HEK293 (cell line): ENCODE measurements around the gene PPBP.
A peak's percentile ranks its signal among the peaks of the same experiment; 100 is the strongest.

Experiments used
- CTCF ChIA-PET: fragments of 350-600 bp; formaldehyde crosslinking; extraction: SDS; loops from one replicate; lab custom pipeline; 2021; ENCODE audit warnings: antibody characterized with exemption; lab: Yijun Ruan, JAX
- POLR2A ChIA-PET: fragments of 300-600 bp; formaldehyde crosslinking; extraction: SDS; loops from one replicate; lab custom pipeline; 2020; ENCODE audit warnings: antibody characterized with exemption, inconsistent platforms; lab: Yijun Ruan, JAX
- H3K27ac ChIP-seq: fragments of 200-500 bp; sonication (Bioruptor generic); 2 replicates; pipeline ENCODE4 v1.5.1; 2014; ENCODE audit warnings: low read depth, low read length, control low read depth, inconsistent platforms; ENCODE audit errors: extremely low read depth
- H3K36me3 ChIP-seq, 2 experiments: fragments of 200-500 bp in 1 of 2; sonication (Bioruptor generic) in 1 of 2; 1 replicate in 1 of 2; 2 replicates in 1 of 2; pipeline ENCODE4 v1.5.1; 2014 to 2017; ENCODE audit warnings: inconsistent platforms in 2 of 2, low read length in 2 of 2; ENCODE audit not compliant: control insufficient read depth in 2 of 2, insufficient read depth in 1 of 2
- H3K4me1 ChIP-seq: fragments of 200-500 bp; sonication (Bioruptor generic); 2 replicates; pipeline ENCODE4 v1.5.1; 2014; ENCODE audit warnings: mild to moderate bottlenecking, low read length, inconsistent platforms; ENCODE audit not compliant: control insufficient read depth, insufficient read depth
- H3K4me3 ChIP-seq: 2 replicates; pipeline ENCODE4 v1.5.1; 2011; ENCODE audit warnings: low read depth, mild to moderate bottlenecking, control low read depth, low read length, moderate library complexity
- H3K9me3 ChIP-seq: fragments of 200-500 bp; sonication (Bioruptor generic); 2 replicates; pipeline ENCODE4 v1.5.1; 2014; ENCODE audit warnings: low read depth, low read length, inconsistent platforms; ENCODE audit not compliant: control insufficient read depth, insufficient read depth
- BCL11B ChIP-seq: fragments of 450-650 bp; formaldehyde crosslinking; IDR thresholded peaks from 2 replicates; pipeline ENCODE4 v1.5.1; 2016; ENCODE audit warnings: low read depth, missing biosample characterization, missing genetic modification characterization
- FEZF1 ChIP-seq: fragments of 450-650 bp; formaldehyde crosslinking; IDR thresholded peaks from 2 replicates; pipeline ENCODE4 v1.5.1; 2016; ENCODE audit warnings: missing biosample characterization, missing genetic modification characterization
- HOXA7 ChIP-seq: sonication (generic); formaldehyde crosslinking; IDR thresholded peaks from 2 replicates; pipeline ENCODE4 v1.8.1; 2022; ENCODE audit warnings: missing genetic modification reagents, borderline replicate concordance
- SETDB1 ChIP-seq: IDR thresholded peaks from one replicate; pipeline ENCODE4 v1.6.1; 2017; ENCODE audit warnings: mild to moderate bottlenecking, low read length, moderate library complexity, mixed read lengths; ENCODE audit not compliant: insufficient read length
- ZBTB8A ChIP-seq: fragments of 450-650 bp; formaldehyde crosslinking; IDR thresholded peaks from 2 replicates; pipeline ENCODE4 v1.5.1; 2016; ENCODE audit warnings: missing biosample characterization, missing genetic modification characterization
- ZEB2 ChIP-seq: fragments of 450-650 bp; formaldehyde crosslinking; IDR thresholded peaks from 2 replicates; pipeline ENCODE4 v1.5.1; 2016; ENCODE audit warnings: missing biosample characterization, missing genetic modification characterization
- ZNF10 ChIP-seq: fragments of 450-650 bp; formaldehyde crosslinking; IDR thresholded peaks from 2 replicates; pipeline ENCODE4 v1.5.1; 2017; ENCODE audit warnings: missing biosample characterization, missing genetic modification characterization
- ZNF341 ChIP-seq: fragments of 450-650 bp; formaldehyde crosslinking; IDR thresholded peaks from 2 replicates; pipeline ENCODE4; 2016; ENCODE audit warnings: low read depth, missing biosample characterization, missing genetic modification characterization
- ZNF350 ChIP-seq: fragments of 450-650 bp; formaldehyde crosslinking; IDR thresholded peaks from 2 replicates; pipeline ENCODE4 v1.5.0; 2017; ENCODE audit warnings: missing biosample characterization, mild to moderate bottlenecking, missing genetic modification characterization
- ZNF366 ChIP-seq: fragments of 450-650 bp; formaldehyde crosslinking; conservative IDR thresholded peaks from 2 replicates; pipeline ENCODE4 v1.5.1; 2016; ENCODE audit warnings: missing biosample characterization, missing genetic modification characterization
- ZNF391 ChIP-seq: fragments of 450-650 bp; formaldehyde crosslinking; IDR thresholded peaks from 2 replicates; pipeline ENCODE4 v1.5.1; 2016; ENCODE audit warnings: low read depth, missing biosample characterization, missing genetic modification characterization, borderline replicate concordance
- ZNF621 ChIP-seq: fragments of 450-650 bp; formaldehyde crosslinking; IDR thresholded peaks from 2 replicates; pipeline ENCODE4 v1.5.1; 2017; ENCODE audit warnings: missing biosample characterization, missing genetic modification characterization
- ZNF664 ChIP-seq: fragments of 450-650 bp; formaldehyde crosslinking; IDR thresholded peaks from 2 replicates; pipeline ENCODE4 v1.5.1; 2016; ENCODE audit warnings: missing biosample characterization, missing genetic modification characterization
- ZNF791 ChIP-seq: fragments of 450-650 bp; formaldehyde crosslinking; IDR thresholded peaks from 2 replicates; pipeline ENCODE4 v1.5.1; 2016; ENCODE audit warnings: missing biosample characterization, missing genetic modification characterization
- ZNF837 ChIP-seq: fragments of 450-650 bp; formaldehyde crosslinking; IDR thresholded peaks from 2 replicates; pipeline ENCODE4 v1.5.1; 2016; ENCODE audit warnings: missing biosample characterization, missing genetic modification characterization
- ZNF843 ChIP-seq: fragments of 450-650 bp; formaldehyde crosslinking; IDR thresholded peaks from 2 replicates; pipeline ENCODE4 v1.5.1; 2016; ENCODE audit warnings: missing biosample characterization, missing genetic modification characterization
- TF ChIP-seq, protein P1 (sequence below): fragments of 450-650 bp; formaldehyde crosslinking; IDR thresholded peaks from 2 replicates; pipeline ENCODE4 v1.5.1; 2016; ENCODE audit warnings: missing biosample characterization, missing genetic modification characterization
- TF ChIP-seq, protein P2 (sequence below): fragments of 450-650 bp; formaldehyde crosslinking; IDR thresholded peaks from 2 replicates; pipeline ENCODE4 v1.5.0; 2017; ENCODE audit warnings: missing biosample characterization, missing genetic modification characterization, borderline replicate concordance
- TF ChIP-seq, protein P3 (sequence below): fragments of 450-650 bp; formaldehyde crosslinking; IDR thresholded peaks from 2 replicates; pipeline ENCODE4 v1.5.1; 2016; ENCODE audit warnings: missing biosample characterization, missing genetic modification characterization
- TF ChIP-seq, protein P4 (sequence below): fragments of 450-650 bp; formaldehyde crosslinking; IDR thresholded peaks from 2 replicates; pipeline ENCODE4 v1.5.1; 2016; ENCODE audit warnings: missing biosample characterization, missing genetic modification characterization, low read depth

PPBP gene

DNA sequence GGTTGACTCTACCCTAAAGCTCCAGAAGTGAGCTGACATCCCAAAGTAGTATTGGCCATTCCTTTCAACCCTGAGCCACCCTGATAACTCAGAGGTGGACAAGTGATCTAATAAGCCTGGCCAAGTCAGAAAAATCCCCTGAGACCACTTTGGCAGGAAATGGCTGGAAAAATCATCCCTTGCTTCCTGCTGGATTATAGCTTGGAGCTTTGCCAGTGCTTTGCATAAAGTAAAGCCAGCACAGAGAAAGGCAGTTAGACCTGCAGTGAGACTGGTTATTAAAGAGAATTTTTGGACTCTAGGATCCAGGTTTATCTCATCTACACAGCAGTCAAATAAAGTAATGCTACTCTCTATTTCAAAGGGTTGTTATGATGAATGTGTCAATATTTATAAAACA, 44.1 kb upstream of the PPBP start:
- TF ChIP-seq SETDB1 (no peak), FEZF1 (tag by site-specific recombination) (peak; percentile 45; the same call in 1 of the 2 replicates)
- H3K27ac ChIP-seq, result no peak overlapping the region
- POLR2A ChIA-PET, result no interaction called here
- H3K36me3 ChIP-seq, result no peaks in the 10 kb centered on the region
- no peak overlapping the region for H3K4me3 ChIP-seq
- no peaks in the 10 kb centered on the region for H3K9me3 ChIP-seq
- H3K4me1 ChIP-seq, result no peaks in the 10 kb centered on the region
- CTCF ChIA-PET, result no interaction called here

DNA sequence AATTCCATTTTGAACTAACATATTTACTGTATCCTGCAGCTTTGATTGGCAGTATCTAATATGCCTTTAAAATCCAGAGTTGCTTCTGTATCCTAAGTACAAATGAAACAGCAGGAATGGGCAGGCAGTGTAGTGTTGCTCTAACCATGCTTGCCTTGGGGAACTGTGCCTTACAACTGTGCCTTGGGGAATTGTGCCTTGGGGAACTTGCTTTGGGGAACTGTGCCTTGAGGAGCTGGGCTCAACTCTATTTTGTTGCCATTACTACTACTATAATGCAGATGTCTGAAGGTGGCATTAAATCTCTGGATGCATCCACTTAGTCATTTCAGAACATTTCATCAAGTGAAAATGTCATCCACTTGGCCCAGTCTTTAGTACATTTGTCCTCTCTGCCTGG, 43.6 kb upstream of the PPBP start:
- no peak overlapping the region for H3K27ac ChIP-seq
- H3K4me1 ChIP-seq, result no peaks in the 10 kb centered on the region
- H3K9me3 ChIP-seq, result no peaks in the 10 kb centered on the region
- ChIA-PET POLR2A (no interaction called here), CTCF (interaction anchor here (0.6 kb wide), 1 partner anchor 21 kb away, joined by 3 read pairs; no protein-coding TSS in a partner anchor)
- TF ChIP-seq ZNF366 (tag by site-specific recombination), result no peak
- TF ChIP-seq, protein P1, sequence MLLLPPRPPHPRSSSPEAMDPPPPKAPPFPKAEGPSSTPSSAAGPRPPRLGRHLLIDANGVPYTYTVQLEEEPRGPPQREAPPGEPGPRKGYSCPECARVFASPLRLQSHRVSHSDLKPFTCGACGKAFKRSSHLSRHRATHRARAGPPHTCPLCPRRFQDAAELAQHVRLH (tag by site-specific recombination), result no peak
- TF ChIP-seq, protein P2, sequence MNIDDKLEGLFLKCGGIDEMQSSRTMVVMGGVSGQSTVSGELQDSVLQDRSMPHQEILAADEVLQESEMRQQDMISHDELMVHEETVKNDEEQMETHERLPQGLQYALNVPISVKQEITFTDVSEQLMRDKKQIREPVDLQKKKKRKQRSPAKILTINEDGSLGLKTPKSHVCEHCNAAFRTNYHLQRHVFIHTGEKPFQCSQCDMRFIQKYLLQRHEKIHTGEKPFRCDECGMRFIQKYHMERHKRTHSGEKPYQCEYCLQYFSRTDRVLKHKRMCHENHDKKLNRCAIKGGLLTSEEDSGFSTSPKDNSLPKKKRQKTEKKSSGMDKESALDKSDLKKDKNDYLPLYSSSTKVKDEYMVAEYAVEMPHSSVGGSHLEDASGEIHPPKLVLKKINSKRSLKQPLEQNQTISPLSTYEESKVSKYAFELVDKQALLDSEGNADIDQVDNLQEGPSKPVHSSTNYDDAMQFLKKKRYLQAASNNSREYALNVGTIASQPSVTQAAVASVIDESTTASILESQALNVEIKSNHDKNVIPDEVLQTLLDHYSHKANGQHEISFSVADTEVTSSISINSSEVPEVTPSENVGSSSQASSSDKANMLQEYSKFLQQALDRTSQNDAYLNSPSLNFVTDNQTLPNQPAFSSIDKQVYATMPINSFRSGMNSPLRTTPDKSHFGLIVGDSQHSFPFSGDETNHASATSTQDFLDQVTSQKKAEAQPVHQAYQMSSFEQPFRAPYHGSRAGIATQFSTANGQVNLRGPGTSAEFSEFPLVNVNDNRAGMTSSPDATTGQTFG (tag by site-specific recombination), result no peak
- TF ChIP-seq ZNF837, result no peak
- TF ChIP-seq ZNF350 (tag by site-specific recombination), result no peak
- TF ChIP-seq ZEB2 (tag by site-specific recombination), result no peak
- TF ChIP-seq ZNF391 (tag by site-specific recombination), result no peak
- no peak for TF ChIP-seq ZNF621
- TF ChIP-seq, protein P3, sequence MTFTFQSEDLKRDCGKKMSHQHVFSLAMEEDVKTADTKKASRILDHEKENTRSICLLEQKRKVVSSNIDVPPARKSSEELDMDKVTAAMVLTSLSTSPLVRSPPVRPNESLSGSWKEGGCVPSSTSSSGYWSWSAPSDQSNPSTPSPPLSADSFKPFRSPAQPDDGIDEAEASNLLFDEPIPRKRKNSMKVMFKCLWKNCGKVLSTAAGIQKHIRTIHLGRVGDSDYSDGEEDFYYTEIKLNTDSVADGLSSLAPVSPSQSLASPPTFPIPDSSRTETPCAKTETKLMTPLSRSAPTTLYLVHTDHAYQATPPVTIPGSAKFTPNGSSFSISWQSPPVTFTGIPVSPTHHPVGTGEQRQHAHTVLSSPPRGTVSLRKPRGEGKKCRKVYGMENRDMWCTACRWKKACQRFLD (tag by site-specific recombination), result no peak
- TF ChIP-seq ZNF341 (tag by site-specific recombination), result no peak
- no peak for TF ChIP-seq ZNF791 (tag by site-specific recombination)
- TF ChIP-seq BCL11B (tag by site-specific recombination), result no peak
- TF ChIP-seq ZNF664 (tag by site-specific recombination), result no peak
- TF ChIP-seq, protein P4, sequence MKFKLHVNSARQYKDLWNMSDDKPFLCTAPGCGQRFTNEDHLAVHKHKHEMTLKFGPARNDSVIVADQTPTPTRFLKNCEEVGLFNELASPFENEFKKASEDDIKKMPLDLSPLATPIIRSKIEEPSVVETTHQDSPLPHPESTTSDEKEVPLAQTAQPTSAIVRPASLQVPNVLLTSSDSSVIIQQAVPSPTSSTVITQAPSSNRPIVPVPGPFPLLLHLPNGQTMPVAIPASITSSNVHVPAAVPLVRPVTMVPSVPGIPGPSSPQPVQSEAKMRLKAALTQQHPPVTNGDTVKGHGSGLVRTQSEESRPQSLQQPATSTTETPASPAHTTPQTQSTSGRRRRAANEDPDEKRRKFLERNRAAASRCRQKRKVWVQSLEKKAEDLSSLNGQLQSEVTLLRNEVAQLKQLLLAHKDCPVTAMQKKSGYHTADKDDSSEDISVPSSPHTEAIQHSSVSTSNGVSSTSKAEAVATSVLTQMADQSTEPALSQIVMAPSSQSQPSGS (tag by site-specific recombination), result no peak
- TF ChIP-seq ZNF843 (tag by site-specific recombination), result no peak
- TF ChIP-seq ZBTB8A (tag by site-specific recombination), result no peak
- TF ChIP-seq ZNF10 (tag by site-specific recombination), result no peak
- no peak for TF ChIP-seq HOXA7 (CRISPR knock-in tag)
- no peak overlapping the region for H3K4me3 ChIP-seq
- no peaks in the 10 kb centered on the region for H3K36me3 ChIP-seq
